Fibroblast of lung (primary cell): Measurements from ENCODE around the gene PPM1E. TPM values are rescaled to one million over a fixed set of nuclear protein-coding genes. Genes with fewer than 3 reads are reported as not detected.
"Not testable (repeated sequence)": the region's sequence is repeated elsewhere in the genome, so short reads cannot be mapped to it uniquely, and the experiment has no call there.

Experiments
- DNase-seq, 2 donors: peaks; one replicate each; pipeline versions ENCODE4 v3.0.0 to v3.0.0-alpha.2; 2010; ENCODE audit warnings: low read depth in 2 of 2
- H2AFZ ChIP-seq: 2 replicates; pipeline ENCODE4 v1.5.1; 2012; ENCODE audit warnings: low read length, control low read depth, inconsistent platforms
- H3K27ac ChIP-seq: 2 replicates; pipeline ENCODE4 v1.5.1; 2011; ENCODE audit warnings: low read length, control low read depth; ENCODE audit not compliant: insufficient read depth
- H3K27me3 ChIP-seq: 2 replicates; pipeline ENCODE4 v1.5.1; 2011; ENCODE audit warnings: mild to moderate bottlenecking, low read length; ENCODE audit not compliant: control insufficient read depth, insufficient read depth
- H3K36me3 ChIP-seq: 2 replicates; pipeline ENCODE4 v1.5.1; 2011; ENCODE audit warnings: low read length; ENCODE audit not compliant: control insufficient read depth, insufficient read depth
- H3K4me1 ChIP-seq: 2 replicates; pipeline ENCODE4 v1.5.1; 2011; ENCODE audit warnings: low read length; ENCODE audit not compliant: control insufficient read depth, insufficient read depth; ENCODE audit errors: extremely low read depth
- H3K4me2 ChIP-seq: 2 replicates; pipeline ENCODE4 v1.5.1; 2011; ENCODE audit warnings: low read length, control low read depth; ENCODE audit not compliant: insufficient read depth; ENCODE audit errors: extremely low read depth
- H3K4me3 ChIP-seq, 4 experiments: fragments of 200-600 bp in 1 of 4; sonication (generic) in 1 of 4; replicated peaks in 1 of 4; 2 replicates each; pipeline ENCODE4 v1.5.1; 2011 to 2016; ENCODE audit warnings: low read length in 4 of 4, low read depth in 3 of 4, mild to moderate bottlenecking in 3 of 4, control low read depth in 2 of 4, inconsistent platforms in 1 of 4, mixed read lengths in 1 of 4; ENCODE audit not compliant: insufficient read depth in 1 of 4; ENCODE audit errors: control extremely low read depth in 1 of 4
- H3K79me2 ChIP-seq: 2 replicates; pipeline ENCODE4 v1.5.1; 2012; ENCODE audit warnings: mild to moderate bottlenecking, low read length, inconsistent platforms; ENCODE audit not compliant: control insufficient read depth, insufficient read depth
- H3K9ac ChIP-seq: 2 replicates; pipeline ENCODE4 v1.5.1; 2011; ENCODE audit warnings: mild to moderate bottlenecking, low read length, control low read depth; ENCODE audit not compliant: insufficient read depth
- H3K9me3 ChIP-seq: 2 replicates; pipeline ENCODE4 v1.5.1; 2012; ENCODE audit warnings: low read depth, low read length; ENCODE audit not compliant: control insufficient read depth, insufficient read depth
- H4K20me1 ChIP-seq: 2 replicates; pipeline ENCODE4 v1.5.1; 2011; ENCODE audit warnings: low read length; ENCODE audit not compliant: control insufficient read depth, insufficient read depth; ENCODE audit errors: extremely low read depth
- EZH2 ChIP-seq: IDR thresholded peaks from 2 replicates; pipeline ENCODE4 v1.5.1; 2012; ENCODE audit warnings: low read length, control low read depth, mild to moderate bottlenecking; ENCODE audit errors: missing control alignments
- polyA plus RNA-seq, 2 donors: library from polyadenylated mRNA; depleted of rRNA in 1 of 2; stranded (reverse) in 1 of 2; unstranded in 1 of 2; fragments of >200 nt; gene quantifications; 2 replicates each; pipeline ENCODE4 v1.2.1, GENCODE V29; 2011 to 2012; ENCODE audit warnings: missing spikeins in 1 of 2
- total RNA-seq: library from RNA; depleted of rRNA; stranded (reverse); fragments of >200 nt; gene quantifications from 2 replicates; pipeline ENCODE4 v1.2.1, GENCODE V29; 2014
- TF ChIP-seq, protein P1 (sequence below), 2 donors: IDR thresholded peaks in 1 of 2; conservative IDR thresholded peaks in 1 of 2; 1 replicate in 1 of 2; 2 replicates in 1 of 2; pipeline ENCODE4 v1.5.1; 2011 to 2012; ENCODE audit warnings: low read length in 2 of 2, control low read depth in 1 of 2, inconsistent platforms in 1 of 2, low read depth in 1 of 2, mild to moderate bottlenecking in 1 of 2

PPM1E gene
- total and polyA plus RNA-seq, 2 donors (not counting 1 experiment from before 2014, with no cell fraction given), result 0.02 to 0.50 TPM

- H3K9ac ChIP-seq, H3K4me1 ChIP-seq: not testable (repeated sequence)
These were observed 94.5 kb downstream of the PPM1E start for GRCh38 chr17:58850106-58850505.

GRCh38 chr17:58865301-58865700 lies 109.6 kb downstream of the PPM1E start:
- Histone ChIP-seq H3K79me2 (no peaks in the 10 kb centered on the region), H2AFZ (no peak overlapping the region), H3K9ac (no peak overlapping the region), H3K27ac (no peak overlapping the region), H4K20me1 (no peaks in the 10 kb centered on the region), H3K9me3 (no peaks in the 10 kb centered on the region), H3K27me3 (no peaks in the 10 kb centered on the region), H3K4me2 (no peak overlapping the region), H3K4me1 (no peaks in the 10 kb centered on the region), H3K36me3 (no peaks in the 10 kb centered on the region), H3K4me3 (no peak overlapping the region)
- TF ChIP-seq EZH2, result no peak
- TF ChIP-seq, protein P1, sequence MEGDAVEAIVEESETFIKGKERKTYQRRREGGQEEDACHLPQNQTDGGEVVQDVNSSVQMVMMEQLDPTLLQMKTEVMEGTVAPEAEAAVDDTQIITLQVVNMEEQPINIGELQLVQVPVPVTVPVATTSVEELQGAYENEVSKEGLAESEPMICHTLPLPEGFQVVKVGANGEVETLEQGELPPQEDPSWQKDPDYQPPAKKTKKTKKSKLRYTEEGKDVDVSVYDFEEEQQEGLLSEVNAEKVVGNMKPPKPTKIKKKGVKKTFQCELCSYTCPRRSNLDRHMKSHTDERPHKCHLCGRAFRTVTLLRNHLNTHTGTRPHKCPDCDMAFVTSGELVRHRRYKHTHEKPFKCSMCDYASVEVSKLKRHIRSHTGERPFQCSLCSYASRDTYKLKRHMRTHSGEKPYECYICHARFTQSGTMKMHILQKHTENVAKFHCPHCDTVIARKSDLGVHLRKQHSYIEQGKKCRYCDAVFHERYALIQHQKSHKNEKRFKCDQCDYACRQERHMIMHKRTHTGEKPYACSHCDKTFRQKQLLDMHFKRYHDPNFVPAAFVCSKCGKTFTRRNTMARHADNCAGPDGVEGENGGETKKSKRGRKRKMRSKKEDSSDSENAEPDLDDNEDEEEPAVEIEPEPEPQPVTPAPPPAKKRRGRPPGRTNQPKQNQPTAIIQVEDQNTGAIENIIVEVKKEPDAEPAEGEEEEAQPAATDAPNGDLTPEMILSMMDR (conservative IDR thresholded peaks at IDR 0.05 in 1 of 2, IDR thresholded peaks at IDR 0.05 in 1 of 2; ENCODE audit: low read depth in 1 of 2, low read length in 2 of 2), result no peak
- DNase-seq, result no peak

More at GRCh38 chr17:58850106-58850505, 94.5 kb downstream of the PPM1E start:
- H2AFZ ChIP-seq, H3K4me3 ChIP-seq, H3K27me3 ChIP-seq, H3K4me2 ChIP-seq, H4K20me1 ChIP-seq, DNase-seq, H3K9me3 ChIP-seq, H3K36me3 ChIP-seq, H3K27ac ChIP-seq, H3K79me2 ChIP-seq: not testable (repeated sequence)

DNA sequence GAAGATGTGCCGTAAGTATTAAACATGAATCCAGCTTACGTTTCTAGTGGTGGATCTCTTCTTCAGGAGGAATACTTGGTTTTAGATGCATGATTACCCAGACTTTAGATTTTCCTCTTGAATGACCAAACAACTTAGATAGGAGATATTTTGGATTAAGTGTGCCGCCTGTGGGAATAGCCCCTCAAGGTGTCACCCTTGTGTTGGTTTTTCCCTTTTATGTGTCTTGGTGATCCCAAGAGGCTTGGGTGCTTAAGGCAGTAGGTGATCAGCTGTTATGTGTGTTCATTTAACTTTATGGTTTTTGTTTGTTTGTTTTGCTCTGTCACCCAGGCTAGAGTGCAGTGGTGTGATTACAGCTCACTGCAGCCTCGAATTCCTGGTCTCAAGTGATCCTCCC lies 115.1 kb downstream of the PPM1E start:
- H3K9me3 ChIP-seq, result no peaks in the 10 kb centered on the region
- no peak overlapping the region for H3K27ac ChIP-seq
- H4K20me1 ChIP-seq, result no peaks in the 10 kb centered on the region
- no peak overlapping the region for H2AFZ ChIP-seq
- H3K4me2 ChIP-seq, result no peak overlapping the region
- no peaks in the 10 kb centered on the region for H3K79me2 ChIP-seq
- TF ChIP-seq, protein P1 (conservative IDR thresholded peaks at IDR 0.05 in 1 of 2, IDR thresholded peaks at IDR 0.05 in 1 of 2; ENCODE audit: low read depth in 1 of 2, low read length in 2 of 2), result no peak
- no peak for TF ChIP-seq EZH2
- no peaks in the 10 kb centered on the region for H3K27me3 ChIP-seq
- no peaks in the 10 kb centered on the region for H3K4me1 ChIP-seq
- H3K4me3 ChIP-seq, result no peak overlapping the region
- no peak overlapping the region for H3K9ac ChIP-seq
- H3K36me3 ChIP-seq, result no peaks in the 10 kb centered on the region
- DNase-seq, result peak in 1 of 2 donors; percentile 1
